Endothelial cell of hepatic sinusoid (primary cell): ENCODE results near the gene EXOC6B.

Experiments
- in situ Hi-C: cut with HindIII; loops from 2 replicates; pipeline ENCODE4 v1.10.0; 2017; ENCODE audit warnings: low sequenced_read_pairs

The EXOC6B gene

DNA sequence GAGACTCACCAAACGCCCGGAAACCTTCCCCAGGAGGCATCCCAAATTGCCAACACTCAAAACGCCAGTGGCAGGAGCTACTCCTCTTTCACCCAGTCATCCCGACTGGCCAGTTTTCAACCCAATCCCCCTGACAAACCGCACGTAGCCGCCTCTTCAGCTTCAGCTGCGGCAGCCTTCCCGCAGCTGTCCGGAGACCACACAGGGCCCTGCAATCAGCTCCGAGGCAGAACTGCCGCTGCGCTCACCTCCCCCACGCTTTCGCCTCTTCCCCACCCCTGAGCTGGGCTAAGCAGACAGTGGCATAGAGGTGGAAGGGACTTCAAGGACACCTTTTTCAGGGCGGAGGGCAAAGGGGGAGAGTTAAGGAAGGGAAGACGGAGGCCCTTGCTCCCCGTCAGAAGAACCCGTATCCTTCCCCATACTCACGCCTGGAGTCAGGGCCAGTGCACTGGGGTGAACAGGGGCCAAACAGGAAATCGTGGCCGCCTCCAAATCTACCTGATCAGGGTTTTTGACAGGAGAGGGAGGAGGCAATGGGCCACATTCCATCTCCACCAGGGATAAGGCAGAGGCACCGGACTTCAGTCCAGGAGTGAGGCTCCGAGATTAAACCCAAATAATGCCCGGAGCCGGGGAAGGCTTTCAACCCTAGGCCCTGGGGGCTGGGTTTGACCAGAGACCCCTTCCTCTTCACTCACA is 695.0 kb downstream of the EXOC6B start:
- in situ Hi-C loops: no loop called here

GRCh38 chr2:72129681-72130340 is 696.0 kb downstream of the EXOC6B start:
- in situ Hi-C loops: no loop called here

DNA sequence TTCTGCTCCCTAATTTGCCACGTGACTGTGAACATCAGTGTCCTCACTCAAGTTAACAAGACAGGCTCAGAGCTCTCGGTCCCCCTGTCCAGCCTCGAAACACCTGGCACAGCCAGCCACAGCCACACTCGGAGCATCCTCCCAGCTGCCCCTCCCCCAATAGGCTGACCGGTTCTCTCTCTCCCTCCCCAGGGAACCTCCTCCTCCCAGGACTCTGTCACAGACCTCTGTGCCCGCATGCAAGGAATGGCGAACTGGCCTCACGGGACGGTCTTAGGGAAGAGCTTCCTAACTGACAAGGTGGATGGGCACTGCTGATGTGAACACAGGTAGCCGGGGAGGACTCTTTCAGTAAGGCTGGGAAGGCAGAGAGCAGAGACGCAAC is 697.0 kb downstream of the EXOC6B start:
- in situ Hi-C loops: no loop called here

GRCh38 chr2:72128059-72128842 is 697.6 kb downstream of the EXOC6B start:
- in situ Hi-C loops: no loop called here

GRCh38 chr2:72127401-72128058 is 698.3 kb downstream of the EXOC6B start:
- in situ Hi-C loops: no loop called here

DNA sequence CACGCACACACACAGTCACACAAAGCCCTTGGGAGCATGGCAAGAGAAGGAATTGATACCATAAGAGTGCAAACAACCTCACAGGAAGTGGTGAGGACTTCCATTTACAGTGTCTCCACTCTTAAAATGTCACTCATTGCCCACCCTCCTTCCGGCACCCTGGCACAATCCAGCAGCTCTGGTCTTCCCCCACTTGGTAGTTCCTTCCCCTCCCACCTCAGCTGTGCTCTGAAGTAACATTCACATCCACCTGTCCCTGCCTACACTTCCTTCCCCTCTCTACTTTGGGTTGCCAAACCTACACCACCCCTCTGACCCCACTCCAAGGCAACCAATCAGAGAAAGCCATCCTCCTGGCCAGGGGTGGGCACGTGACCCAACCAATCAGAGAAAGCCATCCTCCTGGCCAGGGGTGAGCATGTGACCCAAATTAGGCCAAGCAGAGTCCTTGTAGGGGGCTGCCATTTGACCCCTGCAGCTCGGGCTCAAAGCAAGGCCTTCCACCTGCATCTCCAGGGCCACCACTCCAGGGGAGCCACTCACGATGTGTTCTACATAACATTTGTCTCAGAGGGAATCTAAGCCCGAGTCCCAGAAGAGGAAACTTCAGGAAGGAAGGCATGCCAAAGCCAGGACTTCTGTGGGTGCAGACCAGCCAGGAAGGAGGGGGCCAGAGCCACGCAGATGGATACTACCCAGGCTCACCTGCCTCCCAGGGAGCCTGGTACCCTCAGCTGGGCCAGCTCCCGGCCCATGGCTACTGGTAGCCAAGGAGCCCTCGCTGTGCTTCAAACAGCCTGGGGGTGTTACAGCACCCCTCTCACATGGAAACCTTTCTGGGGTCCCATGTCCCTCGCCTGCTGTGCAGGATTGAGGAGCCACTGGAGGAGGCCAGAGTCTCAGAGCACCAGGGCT is 699.4 kb downstream of the EXOC6B start:
- in situ Hi-C loops: no loop called here
